ENCODE results near the gene FAM20C. TPM values are rescaled to one million over a fixed set of nuclear protein-coding genes. Genes with fewer than 3 reads are reported as not detected.

The FAM20C gene
- 100 to 1,000 TPM in 1 of 4 donors, 10 to 100 TPM in 3; 43.0 to 112 (median 44.0) TPM for total RNA-seq

- Histone ChIP-seq H3K27ac (peak within 1 kb of the TSS; percentile 68 to 95 (median 90)), H3K27me3 (no peaks in the 10 kb centered on the region), H3K36me3 (peaks cover 2 to 20% (median 5%) of the 10 kb centered on the region in 3 donors), H3K9me3 (peaks cover 0 to 12% (median 0%) of the 10 kb centered on the region in 4 donors), H3K4me1 (peaks cover 0 to 51% (median 21%) of the 10 kb centered on the region in 4 donors), H3K4me3 (peak within 1 kb of the TSS; percentile 49 to 84 (median 66))
- 2% methylated on average over 19 of the region's 89 CpGs; no CpG with 5 or more reads in 1 of the 2 donors for WGBS, 2 donors
- peak; percentile 77 to 79 for DNase-seq (ENCODE audit: low spot score in 2 of 2)
- TF ChIP-seq EP300 (IDR thresholded peaks at IDR 0.05) (peak in 1 of 2 donors; percentile 56), CTCF (IDR thresholded peaks at IDR 0.05) (peak in 2 of 5 experiments; percentile 5 to 34), POLR2A (IDR thresholded peaks at IDR 0.05) (peak; percentile 72 to 84)
Measured at GRCh38 chr7:191981-192649, at the start of gene FAM20C. FAM20C (plus strand) TSS chr7:192571; CDS start chr7:193200, 629 bp downstream.

GRCh38 chr7:143145-143751 is 49.1 kb upstream of the FAM20C start:
- Histone ChIP-seq H3K4me1 (peaks cover 0 to 21% (median 4%) of the 10 kb centered on the region in 4 donors), H3K36me3 (no peaks in the 10 kb centered on the region), H3K9me3 (no peaks in the 10 kb centered on the region), H3K4me3 (no peak overlapping the region), H3K27ac (peak overlapping the region in 1 of 4 donors; percentile 22), H3K27me3 (no peaks in the 10 kb centered on the region)
- no peak for TF ChIP-seq EP300 (IDR thresholded peaks at IDR 0.05)
- no peak for TF ChIP-seq POLR2A (IDR thresholded peaks at IDR 0.05)
- no peak for TF ChIP-seq CTCF (IDR thresholded peaks at IDR 0.05)
- 90% methylated on average over 22 of the region's 22 CpGs for WGBS, 2 donors
- no peak for DNase-seq (ENCODE audit: low spot score in 2 of 2)

- Histone ChIP-seq H3K36me3 (no peaks in the 10 kb centered on the region), H3K4me1 (peaks cover 0 to 26% (median 7%) of the 10 kb centered on the region in 4 donors), H3K27ac (no peak overlapping the region), H3K4me3 (no peak overlapping the region), H3K9me3 (no peaks in the 10 kb centered on the region), H3K27me3 (no peaks in the 10 kb centered on the region)
- no peak for TF ChIP-seq CTCF (IDR thresholded peaks at IDR 0.05)
- TF ChIP-seq EP300 (IDR thresholded peaks at IDR 0.05): no peak
- no peak for TF ChIP-seq POLR2A (IDR thresholded peaks at IDR 0.05)
- WGBS, 2 donors: 78 to 79% methylated on average over 11 to 12 of the region's 12 CpGs
- no peak for DNase-seq (ENCODE audit: low spot score in 2 of 2)
Measured at GRCh38 chr7:143811-144453, 48.4 kb upstream of the FAM20C start.

GRCh38 chr7:144454-144826 is 47.9 kb upstream of the FAM20C start:
- WGBS, 2 donors: 92 to 95% methylated on average over 15 of the region's 15 CpGs
- no peak overlapping the region for H3K4me3 ChIP-seq
- H3K27me3 ChIP-seq: no peaks in the 10 kb centered on the region
- no peak for TF ChIP-seq EP300 (IDR thresholded peaks at IDR 0.05)
- TF ChIP-seq POLR2A (IDR thresholded peaks at IDR 0.05): no peak
- TF ChIP-seq CTCF (IDR thresholded peaks at IDR 0.05): no peak
- H3K27ac ChIP-seq: no peak overlapping the region
- no peaks in the 10 kb centered on the region for H3K9me3 ChIP-seq
- DNase-seq (ENCODE audit: low spot score in 2 of 2): no peak
- no peaks in the 10 kb centered on the region for H3K36me3 ChIP-seq
- peaks cover 0 to 26% (median 7%) of the 10 kb centered on the region in 4 donors for H3K4me1 ChIP-seq

- Histone ChIP-seq H3K27ac (no peak overlapping the region), H3K4me3 (no peak overlapping the region), H3K4me1 (peaks cover 0 to 39% (median 19%) of the 10 kb centered on the region in 4 donors), H3K27me3 (no peaks in the 10 kb centered on the region), H3K9me3 (no peaks in the 10 kb centered on the region), H3K36me3 (no peaks in the 10 kb centered on the region)
- WGBS, 2 donors: 76 to 78% methylated on average over 4 of the region's 4 CpGs
- no peak for DNase-seq (ENCODE audit: low spot score in 2 of 2)
- TF ChIP-seq EP300 (IDR thresholded peaks at IDR 0.05): no peak
- TF ChIP-seq POLR2A (IDR thresholded peaks at IDR 0.05): no peak
Measured at GRCh38 chr7:145863-146262, 46.5 kb upstream of the FAM20C start.
